Stimulated activated CD4-positive, alpha-beta T cell treated with anti-CD3 and anti-CD28 coated beads, Interleukin-4, amount 100 ng/mL, for 48 hours (primary cell): ENCODE results near the gene C6orf52.
"Not testable (repeated sequence)": the region's sequence is repeated elsewhere in the genome, so short reads cannot be mapped to it uniquely, and the experiment has no call there.

ENCODE experiments used
- DNase-seq, 2 donors: peaks; one replicate each; pipeline ENCODE4 v3.0.0-alpha.2; 2020; ENCODE audit warnings: low read depth in 2 of 2

Gene C6orf52

GRCh38 chr6:10696655-10697054, 2.2 kb upstream of the C6orf52 start:
- DNase-seq, result no peak

GRCh38 chr6:10695086-10695657, 756 bp upstream of the C6orf52 start:
- no peak for DNase-seq

- no peak for DNase-seq
Observed at GRCh38 chr6:10692965-10693538, 1.4 kb downstream of the C6orf52 start.

GRCh38 chr6:10690651-10691445, 3.6 kb downstream of the C6orf52 start:
- DNase-seq, result no peak

- no peak for DNase-seq
Observed at GRCh38 chr6:10687582-10687981, 6.8 kb downstream of the C6orf52 start.

GRCh38 chr6:10686901-10687300, 7.5 kb downstream of the C6orf52 start:
- no peak for DNase-seq

- DNase-seq, result no peak
Observed at GRCh38 chr6:10685092-10685915, 9.1 kb downstream of the C6orf52 start.

- no peak for DNase-seq
Observed at GRCh38 chr6:10684618-10685017, 9.8 kb downstream of the C6orf52 start.

- no peak for DNase-seq
Observed at GRCh38 chr6:10682355-10682988, 11.9 kb downstream of the C6orf52 start.

GRCh38 chr6:10681795-10682194, 12.6 kb downstream of the C6orf52 start:
- no peak for DNase-seq

- no peak for DNase-seq
Observed at GRCh38 chr6:10678456-10678855, 16.0 kb downstream of the C6orf52 start.

- no peak for DNase-seq
Observed at GRCh38 chr6:10676403-10676802, 18.0 kb downstream of the C6orf52 start.

- DNase-seq, result no peak
Observed at GRCh38 chr6:10668126-10668917, 26.1 kb downstream of the C6orf52 start.

- not testable (repeated sequence) for DNase-seq
Observed at GRCh38 chr6:10665595-10665994, 28.8 kb downstream of the C6orf52 start.

- DNase-seq, result no peak
Observed at GRCh38 chr6:10662742-10663141, 31.7 kb downstream of the C6orf52 start.

GRCh38 chr6:10662207-10662606, 32.2 kb downstream of the C6orf52 start:
- DNase-seq, result no peak

- DNase-seq, result not testable (repeated sequence)
Observed at GRCh38 chr6:10660431-10661191, 33.8 kb downstream of the C6orf52 start.

GRCh38 chr6:10659699-10660348, 34.6 kb downstream of the C6orf52 start:
- DNase-seq, result no peak

GRCh38 chr6:10658910-10659698, 35.3 kb downstream of the C6orf52 start:
- DNase-seq, result no peak
